Measurements from ENCODE around the gene ZNF853. TPM values are rescaled to one million over a fixed set of nuclear protein-coding genes. Genes with fewer than 3 reads are reported as not detected.
"Not testable (repeated sequence)": the region's sequence is repeated elsewhere in the genome, so short reads cannot be mapped to it uniquely, and the experiment has no call there.

The ZNF853 gene
- total RNA-seq, 1 experiment from 2014 or later: not detected

DNA sequence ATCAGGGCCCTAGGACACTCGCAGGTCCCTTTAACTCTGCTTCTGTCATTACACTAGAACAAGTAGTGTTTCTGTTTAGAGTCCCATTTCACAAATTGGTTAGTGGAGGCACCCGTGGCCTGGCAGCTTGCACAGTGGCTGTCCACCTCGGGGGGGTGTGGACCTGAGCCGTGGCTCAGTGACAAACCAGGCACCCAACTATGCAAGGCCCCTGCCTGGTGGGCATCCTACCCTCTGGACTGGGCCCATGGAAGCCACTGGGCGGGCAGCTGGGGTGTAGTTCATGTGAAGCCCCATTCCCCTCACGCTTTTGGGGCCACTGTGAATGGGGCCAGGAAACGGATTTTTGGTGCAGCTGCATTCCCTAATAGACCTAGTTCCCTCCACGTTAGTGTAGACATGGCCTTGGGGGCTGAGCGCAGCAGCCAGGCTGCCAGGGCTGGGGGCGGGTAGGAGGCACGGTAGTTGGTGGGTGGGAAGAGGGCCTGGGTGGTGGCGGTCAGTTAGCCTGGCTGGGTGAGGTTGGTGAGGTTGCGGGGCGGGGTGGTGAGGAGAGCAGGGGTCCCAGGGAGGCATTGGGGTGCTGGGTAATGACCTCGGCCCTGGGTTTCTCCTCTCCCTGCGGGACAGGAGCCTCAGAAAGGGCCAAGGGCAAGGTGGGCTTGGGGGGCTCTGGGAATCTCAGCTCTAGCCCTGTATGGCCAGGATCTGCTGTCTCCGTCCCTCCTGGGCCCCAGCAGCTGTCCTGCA lies 40.4 kb downstream of the ZNF853 start:
- Histone ChIP-seq H2AFZ (ENCODE audit: low read length) (no peak overlapping the region), H3K36me3 (ENCODE audit: insufficient read depth, low read length) (peaks cover 3% of the 10 kb centered on the region; the same call in 1 of the 2 replicates), H3K4me1 (ENCODE audit: low read length) (no peaks in the 10 kb centered on the region), H3K27ac (ENCODE audit: low read length) (no peak overlapping the region), H3K9me2 (replicated peaks; ENCODE audit: insufficient read depth, low read length) (no peaks in the 10 kb centered on the region), H3K9me3 (ENCODE audit: low read length) (no peaks in the 10 kb centered on the region), H4K20me1 (ENCODE audit: insufficient read depth, low read depth, low read length) (no peaks in the 10 kb centered on the region), H3K4me3 (ENCODE audit: low read length) (no peak overlapping the region), H3K4me2 (ENCODE audit: low read depth, low read length, poor library complexity, severe bottlenecking) (no peak overlapping the region), H3K9ac (ENCODE audit: low read length) (no peak overlapping the region), H3K27me3 (ENCODE audit: low read length) (no peaks in the 10 kb centered on the region), H3K79me2 (ENCODE audit: low read length) (no peaks in the 10 kb centered on the region)
- no peak for DNase-seq

DNA sequence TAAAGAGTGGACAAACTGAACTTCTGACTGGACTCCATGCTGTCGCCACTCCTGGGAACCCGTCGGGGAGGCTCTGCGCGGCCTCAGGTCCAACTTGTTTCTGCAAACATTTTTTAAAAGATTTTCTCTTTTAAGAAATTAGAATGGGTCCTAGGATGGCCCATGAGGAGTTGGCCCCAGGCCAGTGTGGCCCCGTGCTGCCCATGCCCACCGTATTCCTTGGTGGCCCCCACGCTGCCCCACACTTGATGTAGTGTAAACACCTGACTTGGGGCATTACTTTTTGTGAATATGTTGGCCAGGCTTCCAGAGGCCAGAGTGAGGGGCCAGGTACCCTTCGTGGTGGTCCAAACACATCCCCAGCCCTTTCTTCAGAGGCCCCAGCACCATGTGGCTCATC lies 41.0 kb downstream of the ZNF853 start:
- H3K27me3 ChIP-seq (ENCODE audit: low read length): no peaks in the 10 kb centered on the region
- no peaks in the 10 kb centered on the region for H3K9me2 ChIP-seq (replicated peaks; ENCODE audit: insufficient read depth, low read length)
- no peak overlapping the region for H3K9ac ChIP-seq (ENCODE audit: low read length)
- no peaks in the 10 kb centered on the region for H3K4me1 ChIP-seq (ENCODE audit: low read length)
- H3K79me2 ChIP-seq (ENCODE audit: low read length): no peaks in the 10 kb centered on the region
- H2AFZ ChIP-seq (ENCODE audit: low read length): no peak overlapping the region
- DNase-seq: no peak
- no peak overlapping the region for H3K27ac ChIP-seq (ENCODE audit: low read length)
- no peak overlapping the region for H3K4me3 ChIP-seq (ENCODE audit: low read length)
- no peak overlapping the region for H3K4me2 ChIP-seq (ENCODE audit: low read depth, low read length, poor library complexity, severe bottlenecking)
- peaks cover 3% of the 10 kb centered on the region; the same call in 1 of the 2 replicates for H3K36me3 ChIP-seq (ENCODE audit: insufficient read depth, low read length)
- no peaks in the 10 kb centered on the region for H4K20me1 ChIP-seq (ENCODE audit: insufficient read depth, low read depth, low read length)
- H3K9me3 ChIP-seq (ENCODE audit: low read length): no peaks in the 10 kb centered on the region

DNA sequence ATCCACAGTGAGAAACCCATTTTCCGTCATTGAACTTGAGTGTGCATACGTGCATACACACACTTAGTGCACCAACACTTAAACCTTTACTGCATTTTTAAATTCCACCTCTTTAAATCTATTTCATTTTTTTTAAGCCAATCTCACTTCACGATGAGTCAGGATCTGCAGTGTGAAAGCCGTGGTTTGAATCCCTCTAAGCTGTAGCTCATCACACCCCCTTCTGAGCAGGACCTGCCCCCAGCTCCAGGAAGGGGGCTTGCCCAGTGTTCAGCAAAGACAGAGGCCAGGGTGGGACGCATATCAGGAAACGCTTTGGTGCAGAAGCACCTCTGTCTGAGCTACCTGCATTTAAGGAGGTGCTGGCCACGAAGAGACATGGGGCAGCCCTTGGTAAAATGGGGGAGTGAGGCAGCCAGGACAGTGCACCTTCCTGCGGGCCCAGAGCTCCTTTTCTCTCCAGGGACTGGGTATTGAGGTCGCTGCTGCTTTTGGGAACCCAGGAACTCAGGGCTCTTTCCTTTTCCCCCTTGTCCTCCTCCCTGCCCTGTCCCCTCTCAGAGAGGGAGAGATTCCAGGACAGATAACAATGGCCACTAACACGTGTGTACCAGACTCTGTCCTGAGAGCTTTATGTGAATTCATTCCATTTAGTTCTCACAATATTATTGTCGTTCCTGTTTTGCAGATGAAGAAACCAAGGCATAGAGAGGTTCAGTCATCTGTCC lies 43.4 kb downstream of the ZNF853 start:
- Histone ChIP-seq H3K27ac (ENCODE audit: low read length) (no peak overlapping the region), H3K9me3 (ENCODE audit: low read length) (no peaks in the 10 kb centered on the region), H3K9me2 (replicated peaks; ENCODE audit: insufficient read depth, low read length) (no peaks in the 10 kb centered on the region), H3K27me3 (ENCODE audit: low read length) (no peaks in the 10 kb centered on the region), H3K79me2 (ENCODE audit: low read length) (no peaks in the 10 kb centered on the region), H3K36me3 (ENCODE audit: insufficient read depth, low read length) (no peaks in the 10 kb centered on the region), H3K4me2 (ENCODE audit: low read depth, low read length, poor library complexity, severe bottlenecking) (no peak overlapping the region), H3K9ac (ENCODE audit: low read length) (no peak overlapping the region), H4K20me1 (ENCODE audit: insufficient read depth, low read depth, low read length) (no peaks in the 10 kb centered on the region), H3K4me1 (ENCODE audit: low read length) (no peaks in the 10 kb centered on the region), H3K4me3 (ENCODE audit: low read length) (no peak overlapping the region), H2AFZ (ENCODE audit: low read length) (no peak overlapping the region)
- DNase-seq: no peak

DNA sequence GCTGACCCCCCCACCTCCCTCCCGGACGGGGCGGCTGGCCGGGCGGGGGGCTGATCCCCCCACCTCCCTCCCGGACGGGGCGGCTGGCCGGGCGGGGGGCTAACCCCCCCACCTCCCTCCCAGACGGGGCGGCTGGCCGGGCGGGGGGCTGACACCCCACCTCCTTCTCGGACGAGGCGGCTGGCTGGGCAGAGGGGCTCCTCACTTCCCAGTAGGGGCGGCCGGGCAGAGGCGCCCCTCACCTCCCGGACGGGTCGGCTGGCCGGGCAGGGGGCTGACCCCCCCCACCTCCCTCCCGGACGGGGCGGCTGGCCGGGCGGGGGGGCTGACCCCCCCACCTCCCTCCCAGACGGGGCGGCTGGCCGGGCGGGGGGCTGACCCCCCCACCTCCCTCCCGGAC lies 55.4 kb downstream of the ZNF853 start:
- H3K36me3 ChIP-seq (ENCODE audit: insufficient read depth, low read length); DNase-seq; H3K9ac ChIP-seq (ENCODE audit: low read length); H3K9me2 ChIP-seq (replicated peaks; ENCODE audit: insufficient read depth, low read length); H3K4me2 ChIP-seq (ENCODE audit: low read depth, low read length, poor library complexity, severe bottlenecking); H2AFZ ChIP-seq (ENCODE audit: low read length); H3K79me2 ChIP-seq (ENCODE audit: low read length); H3K27ac ChIP-seq (ENCODE audit: low read length); H4K20me1 ChIP-seq (ENCODE audit: insufficient read depth, low read depth, low read length); H3K27me3 ChIP-seq (ENCODE audit: low read length); H3K4me1 ChIP-seq (ENCODE audit: low read length); H3K4me3 ChIP-seq (ENCODE audit: low read length): not testable (repeated sequence)
- peaks cover 32% of the 10 kb centered on the region for H3K9me3 ChIP-seq (ENCODE audit: low read length)

Other genes starting within 250 kb of the ZNF853 start
- gene RAC1, start 241.1 kb upstream of the ZNF853 start, total RNA-seq (2014; rRNA removed; shearing (Covaris generic); ENCODE audit: low replicate concordance): 75.1 and 91.5 TPM in 2 replicates
- 10.0 and 15.4 TPM in 2 replicates for gene DAGLB, start 167.7 kb upstream of the ZNF853 start, total RNA-seq (2014; rRNA removed; shearing (Covaris generic); ENCODE audit: low replicate concordance)
- 27.3 and 82.4 TPM in 2 replicates for gene KDELR2, start 131.5 kb upstream of the ZNF853 start, total RNA-seq (2014; rRNA removed; shearing (Covaris generic); ENCODE audit: low replicate concordance)
- not detected in 2 replicates for gene GRID2IP, start 64.1 kb upstream of the ZNF853 start, total RNA-seq (2014; rRNA removed; shearing (Covaris generic); ENCODE audit: low replicate concordance)
- 48.4 and 66.1 TPM in 2 replicates for gene ZDHHC4, start 38.2 kb upstream of the ZNF853 start, total RNA-seq (2014; rRNA removed; shearing (Covaris generic); ENCODE audit: low replicate concordance)
- 14.0 and 35.2 TPM in 2 replicates for gene INTS15, start 25.6 kb upstream of the ZNF853 start, total RNA-seq (2014; rRNA removed; shearing (Covaris generic); ENCODE audit: low replicate concordance)
- 9.1 and 20.3 TPM in 2 replicates for gene ZNF316, start 21.7 kb downstream of the ZNF853 start, total RNA-seq (2014; rRNA removed; shearing (Covaris generic); ENCODE audit: low replicate concordance)
- 29.0 and 34.4 TPM in 2 replicates for gene ZNF12, start 91.3 kb downstream of the ZNF853 start, total RNA-seq (2014; rRNA removed; shearing (Covaris generic); ENCODE audit: low replicate concordance)
- gene RSPH10B2, start 138.5 kb downstream of the ZNF853 start, total RNA-seq (2014; rRNA removed; shearing (Covaris generic); ENCODE audit: low replicate concordance): 5.2 TPM in 1 of 2 replicates, not detected in the other
- 76.5 and 87.2 TPM in 2 replicates for gene CCZ1B, start 210.7 kb downstream of the ZNF853 start, total RNA-seq (2014; rRNA removed; shearing (Covaris generic); ENCODE audit: low replicate concordance)